Activated CD4-positive, CD25-positive, alpha-beta regulatory T cell treated with anti-CD3 and anti-CD28 coated beads, Interleukin-2, amount 50 U/mL, for 16 hours (primary cell): ENCODE data around the gene IL32.
A peak's percentile ranks its signal among the peaks of the same experiment; 100 is the strongest.

Experiments used
- DNase-seq: peaks from one replicate; pipeline ENCODE4 v3.0.0-alpha.2; 2020; ENCODE audit warnings: low read depth, low spot score

The IL32 gene

GRCh38 chr16:3089717-3090592 is 24.5 kb downstream of the IL32 start:
- DNase-seq = no peak

DNA sequence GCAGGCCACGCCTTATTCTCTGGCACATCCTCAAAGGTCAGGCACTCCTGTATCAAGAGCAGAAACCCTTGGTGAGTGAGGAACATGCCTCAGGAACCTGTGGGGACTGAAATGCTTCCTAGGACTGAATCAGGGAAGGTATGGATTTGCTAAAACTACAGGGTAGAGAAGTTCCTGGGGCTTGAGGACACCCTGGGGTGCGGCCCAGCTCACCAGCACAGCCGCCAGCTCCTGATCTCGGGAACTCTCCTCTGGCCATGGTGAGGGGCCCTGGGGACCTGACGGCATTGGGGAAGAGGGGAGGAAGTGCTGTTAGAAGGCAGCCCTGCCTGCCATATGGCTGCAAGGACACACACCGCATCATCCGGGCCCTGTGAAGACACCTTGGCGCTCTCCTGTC is 26.1 kb downstream of the IL32 start:
- no peak for DNase-seq

GRCh38 chr16:3092501-3092941 is 27.1 kb downstream of the IL32 start:
- no peak for DNase-seq

DNA sequence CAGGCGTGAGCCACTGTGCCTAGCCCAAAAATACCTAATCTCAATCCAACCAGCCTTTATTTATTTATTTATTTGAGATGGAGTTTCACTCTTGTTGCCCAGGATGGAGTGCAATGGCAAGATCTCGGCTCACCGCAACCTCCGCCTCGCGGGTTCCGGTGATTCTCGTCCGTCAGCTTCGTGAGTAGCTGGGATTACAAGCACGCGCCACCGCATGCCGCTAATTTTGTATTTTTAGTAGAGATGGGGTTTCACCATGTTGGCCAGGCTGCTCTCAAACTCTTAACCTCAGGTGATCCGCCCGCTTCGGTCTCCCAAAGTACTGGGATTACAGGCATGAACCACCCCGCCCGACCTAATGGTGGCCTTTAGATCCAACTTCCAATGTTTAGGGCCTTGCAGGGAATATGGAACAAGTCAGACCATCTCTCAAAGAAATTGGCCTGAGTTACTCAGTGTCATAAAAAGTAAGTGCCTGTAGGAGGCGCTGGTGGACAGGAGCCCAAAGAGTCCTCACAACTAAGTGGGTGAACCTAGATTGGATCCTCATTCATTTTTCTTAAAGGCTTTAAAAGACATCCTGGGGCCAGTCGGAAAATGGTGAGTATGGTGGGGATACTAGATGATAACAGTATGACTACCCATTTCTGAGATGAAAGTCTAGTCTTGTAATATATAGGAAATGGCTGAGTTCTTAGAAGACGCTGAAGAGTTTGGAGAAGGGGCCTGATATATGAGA is 29.0 kb downstream of the IL32 start:
- DNase-seq = peak; percentile 25

GRCh38 chr16:3095869-3096268 is 30.4 kb downstream of the IL32 start:
- DNase-seq = no peak

GRCh38 chr16:3096362-3096761 is 30.9 kb downstream of the IL32 start:
- DNase-seq = no peak

DNA sequence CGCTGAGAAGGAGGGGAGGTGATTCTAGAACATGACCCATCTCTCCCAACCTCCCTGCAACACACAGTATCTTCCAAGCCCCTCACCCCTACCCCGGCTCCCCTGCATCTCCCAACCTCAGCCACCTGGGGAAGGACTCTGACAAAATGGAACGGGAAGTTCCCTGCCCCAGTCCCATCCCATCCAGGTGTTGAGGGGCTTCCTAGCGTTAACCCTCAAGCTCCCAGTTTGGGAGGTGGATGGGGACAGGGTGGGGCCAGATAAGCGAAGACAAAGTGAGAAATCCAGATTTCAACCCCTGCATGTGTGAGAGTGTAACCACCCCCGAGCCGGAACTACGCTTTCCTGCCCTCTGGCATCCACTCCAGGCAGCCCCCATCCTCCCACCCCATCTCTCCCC is 31.8 kb downstream of the IL32 start:
- DNase-seq = no peak

DNA sequence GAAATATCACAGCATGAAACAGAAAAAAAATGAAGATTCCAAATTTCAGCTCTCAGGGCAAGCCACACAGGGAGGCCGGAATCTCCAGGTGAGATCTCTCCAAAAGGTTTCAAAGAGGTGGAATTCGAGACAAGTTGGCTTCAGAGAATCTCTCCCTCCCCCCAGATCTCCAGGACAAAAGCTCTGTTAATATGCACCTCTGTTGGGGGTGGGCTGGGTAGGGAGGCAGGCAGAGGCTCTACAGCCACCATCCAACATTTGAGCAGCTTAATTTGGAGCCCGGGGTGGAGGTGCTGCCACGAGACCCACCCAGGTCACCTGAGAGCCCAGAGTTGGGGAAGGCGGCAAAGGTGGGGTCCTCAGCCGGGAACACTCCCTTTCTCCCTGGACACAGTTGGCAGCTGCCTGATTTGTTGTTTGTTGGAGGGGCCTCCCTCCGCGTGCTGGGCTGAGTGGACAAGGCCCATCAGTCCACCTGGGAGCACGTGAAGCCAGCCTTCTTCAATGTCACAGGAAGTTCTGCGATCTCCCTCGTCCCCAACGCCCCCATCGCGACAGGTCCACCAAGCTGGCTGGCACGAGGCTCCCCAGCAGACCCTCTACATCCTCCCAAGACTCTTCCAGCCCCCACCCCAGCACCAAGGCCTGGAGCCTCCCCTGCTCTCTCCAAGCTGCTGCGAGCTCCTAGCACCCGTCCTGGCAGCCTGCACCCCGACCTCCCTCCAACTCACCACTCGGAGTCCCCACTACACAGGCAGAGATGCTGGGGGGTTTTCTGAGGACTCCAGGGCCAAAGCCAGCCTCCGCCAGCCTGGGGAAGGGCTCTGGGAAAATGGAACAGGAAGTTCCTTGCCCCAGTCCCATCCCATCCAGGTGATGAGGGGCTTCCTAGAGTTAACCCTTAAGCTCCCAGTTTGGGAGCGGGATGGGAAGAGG is 33.3 kb downstream of the IL32 start, which contains the start of gene ZSCAN10:
Gene ZSCAN10 (minus strand): TSS at position 836 of the 936 bp plus-strand sequence. CDS start 6,357 bp downstream, outside the sequence.
- DNase-seq = no peak

- DNase-seq = no peak
These were observed 33.9 kb downstream of the IL32 start for GRCh38 chr16:3099395-3099731.

- peak; percentile 73 for DNase-seq
These were observed 34.5 kb downstream of the IL32 start for GRCh38 chr16:3099732-3100499.

- no peak for DNase-seq
These were observed 35.8 kb downstream of the IL32 start for GRCh38 chr16:3101018-3101840.

DNA sequence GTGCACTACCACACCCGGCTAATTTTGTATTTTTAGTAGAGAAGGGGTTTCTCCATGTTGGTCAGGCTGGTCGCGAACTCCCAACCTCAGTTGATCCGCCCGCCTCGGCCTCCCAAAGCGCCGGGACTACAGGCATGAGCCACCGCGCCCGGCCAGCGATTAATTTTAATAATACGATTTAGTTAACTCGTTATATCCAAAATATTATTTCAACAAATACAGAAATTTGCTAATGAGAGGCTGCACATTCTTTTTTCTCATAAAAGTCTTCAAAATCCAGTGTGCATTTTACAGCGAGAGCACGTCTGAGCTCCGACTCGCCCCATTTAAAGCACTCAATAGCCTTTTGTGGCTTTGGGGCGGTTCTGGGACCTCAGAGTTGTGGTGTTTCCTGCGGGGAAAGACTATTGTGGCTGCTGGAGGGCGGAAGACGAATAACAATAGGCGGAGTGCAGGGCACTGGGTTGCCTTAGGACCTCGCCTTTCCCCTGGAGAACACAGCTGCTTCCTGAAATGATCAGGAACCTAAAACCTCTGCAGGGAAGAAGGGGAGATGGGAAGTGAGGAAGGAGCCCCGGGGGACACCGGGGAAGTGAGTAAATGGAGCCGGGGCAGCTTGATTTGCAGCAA is 36.5 kb downstream of the IL32 start:
- DNase-seq = no peak

DNA sequence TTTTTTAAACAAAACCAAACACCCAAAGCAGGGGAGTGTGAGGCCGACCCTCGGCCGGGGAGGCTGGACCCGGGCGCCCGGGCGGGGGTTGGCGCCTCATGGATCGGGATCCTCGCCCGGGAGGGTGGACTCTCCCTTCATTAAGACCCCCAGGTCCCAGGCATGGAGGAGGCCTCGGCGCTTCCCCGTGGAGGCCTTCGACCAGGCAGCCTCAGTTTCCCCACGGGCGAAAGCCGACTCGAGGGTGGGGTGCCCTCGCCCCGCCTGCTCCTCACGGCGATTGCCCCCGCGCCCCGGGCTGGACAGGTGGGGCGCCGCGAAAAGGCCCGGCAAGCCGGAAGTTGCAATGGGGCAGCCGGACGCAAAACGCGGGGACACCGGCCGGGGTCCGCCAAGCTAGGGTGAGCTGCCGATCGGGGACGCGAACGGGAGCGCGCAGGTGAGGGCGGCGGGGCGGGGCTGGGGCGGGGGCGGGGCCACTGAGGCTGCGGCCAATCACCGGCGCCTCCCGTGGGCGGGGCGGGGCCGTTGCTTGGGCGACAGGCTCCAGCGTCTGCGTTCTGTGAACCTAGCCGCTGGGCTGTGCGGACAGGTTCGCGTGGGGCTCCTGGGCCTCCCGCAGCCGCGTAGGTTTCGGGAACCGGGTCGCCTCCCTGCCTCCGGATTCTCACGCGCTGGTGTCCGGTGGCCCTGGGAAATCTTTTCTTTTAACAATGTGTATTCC is 40.9 kb downstream of the IL32 start:
- peak; percentile 73 for DNase-seq

GRCh38 chr16:3112058-3112880 is 46.8 kb downstream of the IL32 start, which contains the start of gene ZNF205:
ZNF205 (plus strand) TSS chr16:3112586; CDS start chr16:3113431, 845 bp downstream.
- no peak for DNase-seq

DNA sequence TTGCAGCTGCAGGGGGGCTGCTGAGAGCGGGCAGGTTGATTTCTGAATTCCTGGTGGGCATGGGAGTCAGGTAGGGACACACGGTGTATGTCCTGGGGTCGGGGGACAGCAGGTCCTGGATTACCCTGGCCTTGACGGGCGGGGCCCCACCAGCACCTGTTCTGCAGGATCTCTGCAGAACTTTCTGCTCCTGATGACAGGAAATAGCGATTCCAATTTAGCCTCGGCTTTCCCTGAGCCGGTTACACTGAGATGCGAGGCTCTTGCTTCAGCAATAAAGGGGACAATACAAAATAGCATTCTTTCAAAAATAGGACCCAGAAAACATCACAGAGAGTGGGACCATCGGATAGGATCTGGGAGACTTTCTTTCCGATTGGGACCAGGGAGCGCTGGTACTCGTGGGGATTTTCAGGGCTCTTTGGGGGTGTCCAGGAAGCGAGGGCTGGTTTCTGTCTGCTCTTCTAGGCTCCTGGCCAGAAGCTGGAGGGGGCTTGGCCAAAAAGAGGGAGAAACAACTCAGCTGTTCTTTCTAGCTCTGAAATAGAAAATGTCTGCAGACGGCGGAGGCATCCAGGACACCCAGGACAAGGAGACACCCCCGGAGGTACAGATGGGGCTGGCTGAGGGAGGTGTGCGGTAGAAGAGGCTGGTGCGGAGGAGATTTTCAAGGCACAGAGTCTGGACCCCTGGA is 47.6 kb downstream of the IL32 start:
- no peak for DNase-seq

DNA sequence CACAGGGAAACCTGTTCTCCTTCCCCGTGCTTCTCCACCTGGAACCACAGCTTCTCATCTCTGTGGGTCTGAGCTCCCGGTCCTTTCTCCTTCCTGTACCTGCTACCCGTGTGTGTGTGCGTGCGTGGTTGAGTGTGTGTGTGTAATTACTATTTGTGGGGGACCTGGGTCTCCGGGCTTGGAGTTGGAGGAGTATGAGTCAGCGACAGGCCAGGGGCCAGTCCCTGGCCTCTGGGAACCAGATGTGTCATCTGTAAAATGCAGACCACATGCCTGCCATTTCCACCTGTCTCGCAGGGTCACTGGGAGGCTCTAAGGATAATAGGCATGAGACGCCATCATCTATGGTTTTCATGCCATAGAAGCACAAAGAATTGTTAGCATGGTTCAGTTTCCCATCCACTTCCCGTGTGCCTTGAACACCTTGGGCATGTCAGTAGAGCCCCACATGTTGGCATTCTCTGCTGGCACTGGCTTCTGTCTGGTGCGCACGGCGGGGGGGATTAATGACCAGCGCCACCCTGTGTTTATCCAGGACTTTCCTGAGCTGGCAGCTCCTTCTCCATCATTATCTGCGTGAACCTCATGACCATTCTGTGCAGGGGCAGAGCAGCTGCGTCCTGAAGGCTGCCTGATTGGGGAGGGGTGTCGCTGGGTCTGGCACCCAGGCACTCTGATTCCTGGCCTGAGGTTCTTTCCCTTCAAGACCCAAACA is 48.5 kb downstream of the IL32 start:
- DNase-seq = no peak

DNA sequence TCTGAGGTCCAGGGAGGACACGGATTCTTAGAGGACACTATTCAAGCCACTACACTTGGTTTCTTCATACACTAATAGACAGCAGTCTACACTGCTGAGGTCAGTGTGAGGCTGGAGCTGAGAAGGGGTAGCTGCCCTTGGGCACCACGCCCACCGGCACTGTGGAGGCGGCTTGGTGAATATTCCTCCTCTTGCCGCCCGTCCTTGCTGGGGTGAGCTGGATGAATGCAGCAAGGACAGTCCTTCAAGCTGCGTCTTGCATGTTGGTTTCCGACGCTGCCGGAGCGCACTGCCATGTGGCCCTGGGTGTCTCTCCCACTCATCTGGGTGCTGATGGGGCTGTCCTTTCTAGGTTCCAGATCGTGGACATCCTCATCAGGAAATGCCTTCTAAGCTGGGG is 49.6 kb downstream of the IL32 start:
- no peak for DNase-seq
